ENCODE data around the gene LMX1A.

The LMX1A gene

GRCh38 chr1:165345502-165345901 lies 11.0 kb downstream of the LMX1A start:
- no peak overlapping the region for H3K4me3 ChIP-seq (ENCODE audit: low read depth, low read length)
- CTCF ChIA-PET = interaction anchor here (6.6 kb wide), 1 partner anchor 23 kb away, joined by 49 read pairs; no protein-coding TSS in a partner anchor
- TF ChIP-seq AEBP2 (tag by site-specific recombination; IDR thresholded peaks at IDR 0.05; ENCODE audit: borderline replicate concordance) = no peak
- no peak for TF ChIP-seq ZNF341 (tag by site-specific recombination; IDR thresholded peaks at IDR 0.05; ENCODE audit: low read depth)
- no peak for TF ChIP-seq ZNF112 (tag by site-specific recombination; IDR thresholded peaks at IDR 0.05)
- TF ChIP-seq EGR2 (tag by site-specific recombination; IDR thresholded peaks at IDR 0.05; ENCODE audit: low read depth) = no peak
- no peak for TF ChIP-seq KLF10 (tag by site-specific recombination; IDR thresholded peaks at IDR 0.05)
- TF ChIP-seq GFI1B (tag by site-specific recombination; IDR thresholded peaks at IDR 0.05) = no peak
- TF ChIP-seq PRDM10 (tag by site-specific recombination; IDR thresholded peaks at IDR 0.05) = no peak
- TF ChIP-seq ZNF404 (tag by site-specific recombination; IDR thresholded peaks at IDR 0.05) = no peak
- TF ChIP-seq SP7 (tag by site-specific recombination; IDR thresholded peaks at IDR 0.05) = no peak
- TF ChIP-seq ZNF645 (tag by site-specific recombination; IDR thresholded peaks at IDR 0.05) = no peak
- no peak for TF ChIP-seq HOXA7 (CRISPR knock-in tag; IDR thresholded peaks at IDR 0.05; ENCODE audit: borderline replicate concordance)
- TF ChIP-seq ZSCAN23 (tag by site-specific recombination; IDR thresholded peaks at IDR 0.05) = no peak
- no peak for TF ChIP-seq ZNF830 (tag by site-specific recombination; IDR thresholded peaks at IDR 0.05; ENCODE audit: low read depth)
- no peak for TF ChIP-seq ZNF776 (tag by site-specific recombination; IDR thresholded peaks at IDR 0.05; ENCODE audit: borderline replicate concordance)
- H3K9me3 ChIP-seq (ENCODE audit: control insufficient read depth, insufficient read depth, low read depth, low read length) = no peaks in the 10 kb centered on the region
- no peaks in the 10 kb centered on the region for H3K4me1 ChIP-seq (ENCODE audit: control insufficient read depth, insufficient read depth, low read length)
- POLR2A ChIA-PET = no interaction called here
- no peak overlapping the region for H3K27ac ChIP-seq (ENCODE audit: extremely low read depth, low read depth, low read length)
- no peaks in the 10 kb centered on the region for H3K36me3 ChIP-seq (ENCODE audit: control insufficient read depth in 2 of 2, insufficient read depth in 1 of 2, low read length in 2 of 2)

GRCh38 chr1:165344736-165345135 lies 11.8 kb downstream of the LMX1A start:
- POLR2A ChIA-PET = no interaction called here
- TF ChIP-seq ZBTB7A (tag by site-specific recombination; IDR thresholded peaks at IDR 0.05; ENCODE audit: low read depth) (no peak), ZNF558 (tag by site-specific recombination; IDR thresholded peaks at IDR 0.05) (no peak), KLF7 (tag by site-specific recombination; IDR thresholded peaks at IDR 0.05; ENCODE audit: borderline replicate concordance) (no peak), GLI4 (tag by site-specific recombination; IDR thresholded peaks at IDR 0.05) (no peak), ZNF362 (tag by site-specific recombination; IDR thresholded peaks at IDR 0.05) (no peak), PRDM2 (tag by site-specific recombination; IDR thresholded peaks at IDR 0.05; ENCODE audit: borderline replicate concordance) (no peak), ZNF473 (tag by site-specific recombination; IDR thresholded peaks at IDR 0.05) (no peak)

More at GRCh38 chr1:165344736-165345135, 11.8 kb downstream of the LMX1A start:
- no peaks in the 10 kb centered on the region for H3K36me3 ChIP-seq (ENCODE audit: control insufficient read depth in 2 of 2, insufficient read depth in 1 of 2, low read length in 2 of 2)
- H3K4me3 ChIP-seq (ENCODE audit: low read depth, low read length) = no peak overlapping the region
- no peaks in the 10 kb centered on the region for H3K4me1 ChIP-seq (ENCODE audit: control insufficient read depth, insufficient read depth, low read length)
- CTCF ChIA-PET = interaction anchor here (0.6 to 6.6 kb wide), 3 partner anchors 21 to 87 kb away, joined by 3 to 49 read pairs (median 6); no protein-coding TSS in a partner anchor
- no peak overlapping the region for H3K27ac ChIP-seq (ENCODE audit: extremely low read depth, low read depth, low read length)
- no peaks in the 10 kb centered on the region for H3K9me3 ChIP-seq (ENCODE audit: control insufficient read depth, insufficient read depth, low read depth, low read length)

All from HEK293 (cell line).